Measurements from ENCODE around the gene OSGIN1.

The OSGIN1 gene

DNA sequence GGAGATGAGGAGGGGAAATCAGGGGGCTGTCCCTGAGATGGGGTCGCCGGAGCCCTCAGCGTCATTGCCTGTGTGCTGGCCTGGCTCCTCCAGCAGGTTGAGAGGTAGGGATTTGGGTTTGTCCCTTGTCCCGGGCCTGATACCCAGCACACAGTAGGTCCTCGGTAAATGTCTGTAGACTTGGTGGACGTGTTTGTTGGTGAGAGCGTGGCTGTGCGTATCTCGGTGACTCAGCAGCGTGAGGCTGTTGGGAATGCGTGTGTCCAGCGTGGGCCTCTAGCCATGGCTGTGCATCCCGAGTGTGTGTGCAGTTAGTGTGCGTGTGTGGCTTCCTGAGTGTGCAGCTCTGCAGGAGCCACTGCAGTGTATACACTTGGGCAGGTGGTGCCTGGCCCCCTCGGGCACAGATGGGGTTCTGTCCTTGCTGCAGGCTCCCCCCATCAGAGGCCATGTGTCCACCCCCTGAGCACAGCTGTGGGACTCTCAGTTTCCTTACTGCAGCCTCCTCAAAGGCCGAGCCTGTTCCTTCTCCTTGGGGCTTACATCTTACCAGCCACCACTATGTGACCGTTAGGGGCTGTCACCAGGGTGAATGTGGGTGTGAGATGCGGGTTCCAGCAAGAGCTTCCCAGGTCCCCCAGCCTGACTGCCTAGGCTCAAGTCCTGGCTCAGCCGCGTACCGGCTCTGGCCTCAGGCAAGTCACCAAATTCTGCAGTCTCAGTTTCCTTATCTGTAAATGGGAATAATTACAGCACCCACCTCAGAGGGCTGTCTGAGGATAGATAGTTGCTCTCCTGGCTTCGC, 20.7 kb downstream of the OSGIN1 start:
- no peak for DNase-seq

GRCh38 chr16:83974475-83974874, 21.4 kb downstream of the OSGIN1 start:
- no peak for DNase-seq

DNA sequence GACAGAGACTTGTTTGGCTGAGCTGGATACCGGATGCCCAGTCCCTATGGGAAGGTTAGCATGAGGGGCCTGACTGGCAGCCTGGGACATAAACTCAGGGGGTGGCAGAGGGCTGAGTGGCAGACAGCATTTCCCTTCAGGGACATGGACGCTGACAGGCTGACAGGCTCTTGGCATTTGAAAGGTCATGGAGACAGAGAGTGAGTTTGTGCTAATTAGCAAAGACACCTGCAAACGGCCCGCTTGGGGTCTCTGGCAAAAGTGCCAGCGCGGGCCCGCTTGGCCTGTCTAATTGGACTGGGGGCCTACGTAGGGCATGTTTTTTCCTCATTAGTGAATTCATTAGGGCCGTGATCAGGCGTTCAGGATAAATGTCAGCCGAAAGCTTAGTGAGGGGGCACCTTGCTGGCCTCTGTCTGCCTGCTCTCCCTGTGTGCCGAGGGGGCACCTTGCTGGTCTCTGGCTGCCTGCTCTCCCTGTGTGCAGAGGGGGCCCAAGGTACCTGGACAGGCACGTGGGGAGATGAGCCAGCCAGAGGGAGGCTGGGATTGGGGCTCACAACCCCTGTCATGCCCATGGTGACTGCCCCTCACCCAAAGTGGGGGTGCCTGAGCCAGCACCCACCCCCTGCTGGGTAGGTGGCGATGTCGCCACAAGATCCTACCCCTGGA, 22.7 kb downstream of the OSGIN1 start:
- no peak for DNase-seq

- no peak for DNase-seq
Observed at GRCh38 chr16:83977056-83977815, 24.2 kb downstream of the OSGIN1 start.

DNA sequence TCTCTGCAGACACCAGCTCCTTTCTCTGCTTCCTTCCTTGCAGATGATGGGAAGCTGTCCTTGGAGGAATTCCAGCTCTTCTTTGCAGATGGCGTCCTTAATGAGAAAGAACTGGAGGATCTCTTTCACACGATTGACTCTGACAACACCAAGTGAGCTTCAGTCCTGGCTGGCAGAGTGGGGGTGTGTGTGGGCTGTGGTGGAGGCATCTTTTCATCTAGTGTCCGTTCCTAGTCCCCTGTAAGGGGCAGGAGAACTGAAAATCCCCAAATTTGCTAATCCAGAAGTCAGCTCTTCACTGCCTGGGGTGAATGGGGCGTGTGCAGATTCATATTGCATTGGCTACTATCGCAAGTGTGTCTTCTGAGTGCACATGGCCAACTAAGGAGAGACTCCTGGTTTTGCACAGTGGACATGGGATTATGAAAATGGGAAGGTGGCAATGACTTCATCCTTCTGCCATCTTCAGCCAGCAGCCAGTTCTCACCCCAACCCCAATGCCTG, 25.4 kb downstream of the OSGIN1 start:
- DNase-seq, result no peak

GRCh38 chr16:83979441-83979840, 26.4 kb downstream of the OSGIN1 start:
- no peak for DNase-seq

DNA sequence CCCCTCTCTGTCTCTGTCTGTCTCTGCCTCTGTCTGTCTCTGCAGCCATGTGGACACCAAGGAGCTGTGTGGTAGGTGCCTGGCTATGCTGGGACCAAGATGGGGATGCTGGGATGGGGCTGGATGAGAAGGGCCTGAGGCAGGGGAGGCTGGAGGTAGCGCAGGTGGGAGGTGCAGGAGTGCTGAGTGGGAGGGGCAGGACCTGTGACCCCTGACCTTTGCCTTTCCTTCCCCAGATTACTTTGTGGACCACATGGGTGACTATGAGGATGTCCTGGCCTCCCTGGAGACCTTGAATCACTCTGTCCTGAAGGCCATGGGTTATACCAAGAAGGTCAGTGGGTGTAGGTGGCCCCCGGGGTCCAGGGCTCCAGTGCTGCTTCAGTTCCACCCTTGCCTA, 27.8 kb downstream of the OSGIN1 start:
- DNase-seq, result no peak

- no peak for DNase-seq
Observed at GRCh38 chr16:83981799-83982198, 28.8 kb downstream of the OSGIN1 start.

DNA sequence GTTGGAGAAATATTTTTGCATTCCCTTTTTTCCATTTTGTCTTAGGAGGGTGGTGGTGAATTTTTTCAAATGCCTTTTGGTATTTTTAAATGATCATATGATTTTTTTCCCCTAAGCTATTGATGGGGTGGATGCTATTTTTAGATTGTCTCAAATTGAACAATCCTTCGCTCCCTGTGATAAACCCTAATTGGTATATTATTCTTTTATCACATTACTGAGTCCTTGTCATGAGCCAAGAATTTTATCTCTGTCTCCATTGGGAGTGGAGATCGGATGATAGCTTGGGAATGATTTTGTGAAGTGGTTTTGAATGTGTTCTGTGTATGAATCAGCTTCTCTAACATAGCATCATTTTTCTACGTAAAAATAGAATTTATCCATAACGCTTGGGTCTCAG, 30.5 kb downstream of the OSGIN1 start:
- no peak for DNase-seq

- no peak for DNase-seq
Observed at GRCh38 chr16:83989300-83989699, 36.3 kb downstream of the OSGIN1 start.

DNA sequence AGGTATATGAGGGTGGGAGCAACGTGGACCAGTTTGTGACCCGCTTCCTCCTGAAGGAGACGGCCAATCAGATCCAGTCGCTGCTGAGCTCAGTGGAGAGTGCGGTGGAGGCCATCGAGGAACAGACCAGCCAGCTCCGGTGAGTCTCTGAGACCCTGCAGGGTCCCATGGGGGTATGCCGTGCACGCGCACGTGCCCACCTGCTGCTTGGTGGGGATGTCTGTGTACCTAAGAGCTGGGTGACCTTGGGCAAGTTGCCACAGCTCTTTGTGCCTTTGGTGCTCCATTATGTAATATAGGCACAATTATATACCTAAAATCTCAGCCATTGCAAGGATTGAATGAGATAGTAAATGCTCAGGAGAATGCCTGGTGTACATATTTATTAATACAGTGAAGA, 37.5 kb downstream of the OSGIN1 start:
- no peak for DNase-seq

DNA sequence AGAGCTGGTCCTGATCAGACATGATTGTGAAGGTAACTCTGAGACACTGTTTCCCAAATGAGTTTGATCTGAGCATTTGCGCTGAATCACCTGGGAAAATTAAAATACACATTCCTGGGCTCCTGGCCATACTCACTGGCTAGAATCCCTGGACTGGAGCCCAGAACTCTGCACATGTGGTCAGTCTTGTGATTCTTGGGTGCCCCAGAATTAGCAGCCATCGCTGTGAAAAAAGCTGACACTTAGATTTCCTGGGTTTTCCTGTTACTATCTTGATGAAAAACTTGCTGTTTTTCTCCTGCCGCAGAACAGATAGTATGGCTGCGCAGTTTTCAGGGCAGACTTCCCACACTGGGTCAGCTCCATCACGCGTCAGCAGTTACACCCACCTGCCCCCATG, 39.6 kb downstream of the OSGIN1 start:
- no peak for DNase-seq

DNA sequence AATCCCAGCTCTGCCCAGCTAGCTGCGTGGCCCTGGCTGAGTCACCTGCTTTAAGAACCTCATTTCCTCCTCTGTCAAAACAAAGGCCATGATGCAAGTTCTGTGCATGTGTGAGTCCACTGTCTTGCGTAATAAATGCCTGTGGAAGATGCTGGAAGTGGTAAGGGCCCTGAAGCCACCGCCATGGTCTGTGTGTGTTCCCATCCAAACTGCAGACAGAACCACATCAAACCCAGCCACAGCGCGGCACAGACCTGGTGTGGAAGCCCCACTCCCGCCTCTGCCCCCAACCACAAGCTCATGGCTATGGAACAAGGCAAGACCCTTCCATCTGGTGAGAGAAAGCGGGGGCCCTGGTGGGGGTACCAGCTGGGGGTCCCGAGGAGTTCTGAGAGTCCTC, 41.0 kb downstream of the OSGIN1 start:
- DNase-seq, result no peak

DNA sequence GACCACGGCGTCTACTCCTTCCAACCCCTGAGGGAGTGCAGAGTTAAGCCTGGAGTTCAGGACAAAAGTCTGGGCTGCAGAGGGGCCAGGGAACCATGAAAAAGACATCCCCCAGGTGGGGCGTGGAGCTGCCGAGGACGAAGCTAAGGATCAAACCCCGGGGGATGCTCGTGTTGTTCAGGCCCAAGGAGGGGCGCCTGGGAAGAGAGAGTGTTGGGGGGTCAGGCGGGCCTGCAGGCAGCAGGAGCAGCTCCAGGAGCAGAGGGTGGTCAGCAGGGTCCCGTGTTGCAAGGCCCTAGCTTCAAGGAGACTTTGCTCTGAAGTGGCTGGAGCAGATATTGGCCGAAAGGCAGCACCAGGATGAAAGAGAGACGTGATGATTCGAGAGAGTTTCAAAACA, 41.7 kb downstream of the OSGIN1 start:
- no peak for DNase-seq

- no peak for DNase-seq
Observed at GRCh38 chr16:83995754-83996153, 42.7 kb downstream of the OSGIN1 start.

DNA sequence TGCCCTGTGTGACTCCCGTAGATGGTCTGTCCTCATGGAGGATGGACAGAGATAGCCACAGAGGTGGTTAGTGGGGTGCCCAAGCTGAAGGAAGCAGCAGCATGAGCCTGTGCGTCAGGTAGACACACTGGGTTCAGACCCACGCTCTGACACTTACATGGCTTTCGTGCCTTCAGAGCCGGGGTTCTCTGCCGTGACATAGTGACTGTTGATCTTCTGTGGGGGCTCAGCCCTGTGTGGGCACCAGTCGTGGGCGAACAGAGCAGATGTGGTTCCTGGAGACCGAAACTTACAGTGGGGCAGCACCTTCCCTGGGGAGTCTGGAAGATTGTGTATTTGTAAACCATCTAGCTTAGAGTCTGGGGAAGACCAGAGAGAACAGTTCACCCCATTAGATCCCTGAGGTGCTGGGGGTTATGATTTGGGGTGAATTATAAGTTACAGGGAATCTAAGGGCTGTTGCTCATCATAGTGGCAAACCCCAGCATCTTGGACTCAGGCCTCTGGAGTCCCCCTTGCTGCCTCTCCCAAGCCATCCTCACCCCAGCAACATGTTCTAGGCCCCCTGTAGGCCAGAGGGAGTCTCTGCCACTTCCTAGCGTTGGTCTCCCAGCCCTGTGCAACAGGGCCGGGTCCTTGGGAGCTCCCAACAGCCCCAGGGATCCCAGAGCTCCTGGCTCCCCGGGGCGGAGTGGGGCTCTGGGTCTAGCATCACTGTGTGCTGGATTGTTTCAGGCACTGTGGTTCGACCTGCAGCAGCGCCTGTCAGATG, 43.6 kb downstream of the OSGIN1 start:
- DNase-seq, result no peak

- no peak for DNase-seq
Observed at GRCh38 chr16:83998091-83998490, 45.1 kb downstream of the OSGIN1 start.

DNA sequence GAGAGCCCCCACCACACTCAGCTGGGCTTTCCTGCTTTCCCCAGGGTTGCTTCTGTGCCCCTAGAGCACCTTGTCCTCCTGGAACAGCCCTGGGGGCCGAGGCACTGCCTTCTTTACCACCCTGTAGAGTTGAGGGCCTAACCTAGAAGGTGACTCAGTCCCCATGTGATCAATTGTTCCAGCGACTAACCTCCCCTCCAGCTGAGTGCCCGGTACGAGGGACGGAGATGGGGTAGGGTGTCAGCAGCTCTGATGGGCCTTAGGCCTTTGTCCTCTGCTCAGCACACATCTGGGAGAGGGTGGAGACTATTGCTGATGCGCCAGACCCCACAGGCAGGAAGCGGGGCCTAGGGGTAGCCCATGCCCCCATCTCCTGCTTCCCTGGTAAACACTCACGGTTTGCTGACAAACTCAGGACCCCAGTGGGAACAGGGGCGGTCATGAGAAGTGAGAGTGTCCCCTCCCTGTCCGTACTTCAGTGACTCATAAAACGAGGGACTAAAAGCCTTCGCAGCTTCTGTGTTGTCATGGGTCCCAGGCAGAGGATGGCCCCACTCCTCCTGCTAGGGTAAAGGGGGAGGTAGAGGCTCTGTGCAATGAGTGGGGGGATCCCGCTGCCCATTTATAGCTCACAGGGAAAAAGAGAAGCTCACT, 48.1 kb downstream of the OSGIN1 start:
- no peak for DNase-seq

GRCh38 chr16:84001726-84002125, 48.7 kb downstream of the OSGIN1 start:
- DNase-seq, result no peak

- no peak for DNase-seq
Observed at GRCh38 chr16:84003038-84003437, 50.0 kb downstream of the OSGIN1 start.

DNA sequence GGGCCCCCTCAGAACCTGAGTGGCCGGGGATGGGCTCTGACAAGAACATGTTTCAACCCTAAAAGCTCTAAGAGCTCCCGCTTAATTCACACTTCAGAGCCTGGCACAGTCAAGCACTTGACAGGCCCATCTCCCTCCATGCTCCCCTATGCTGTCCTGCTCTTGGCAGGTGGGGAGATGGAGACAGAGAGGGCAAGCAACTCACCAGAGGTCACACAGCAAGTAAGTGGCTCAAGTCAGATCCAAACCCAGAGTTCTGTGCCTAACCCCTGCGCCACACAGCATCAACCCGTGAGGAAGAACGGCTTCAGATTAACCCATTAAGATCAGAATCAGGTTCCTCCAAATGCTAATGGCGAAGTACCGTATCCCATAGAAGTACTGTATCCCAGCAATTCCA, 51.4 kb downstream of the OSGIN1 start:
- no peak for DNase-seq

- DNase-seq, result no peak
Observed at GRCh38 chr16:84005391-84005790, 52.4 kb downstream of the OSGIN1 start.

Data from NCI-H2029 treated with DMSO at 0.1 percent for 48 hours (cell line).